Measurements from ENCODE around the gene ARHGAP22.

- TF ChIP-seq CTCF (conservative IDR thresholded peaks at IDR 0.05 in 1 of 2, IDR thresholded peaks at IDR 0.05 in 1 of 2; ENCODE audit: extremely low read depth in 1 of 2, insufficient read depth in 1 of 2, low read depth in 1 of 2, low read length in 2 of 2): no peak
- TF ChIP-seq EZH2 (IDR thresholded peaks at IDR 0.05; ENCODE audit: borderline replicate concordance, low read length): no peak
Measured at GRCh38 chr10:48439581-48440041, 165.3 kb downstream of the ARHGAP22 start.
